Ammon's horn (tissue), 1 donor: ENCODE data around the gene LRP10.
"Not testable (repeated sequence)": the region's sequence is repeated elsewhere in the genome, so short reads cannot be mapped to it uniquely, and the experiment has no call there.

Experiments used
- DNase-seq: peaks from one replicate; pipeline ENCODE4 v3.0.0-alpha.2; 2016; ENCODE audit warnings: low spot score

LRP10 gene

DNA sequence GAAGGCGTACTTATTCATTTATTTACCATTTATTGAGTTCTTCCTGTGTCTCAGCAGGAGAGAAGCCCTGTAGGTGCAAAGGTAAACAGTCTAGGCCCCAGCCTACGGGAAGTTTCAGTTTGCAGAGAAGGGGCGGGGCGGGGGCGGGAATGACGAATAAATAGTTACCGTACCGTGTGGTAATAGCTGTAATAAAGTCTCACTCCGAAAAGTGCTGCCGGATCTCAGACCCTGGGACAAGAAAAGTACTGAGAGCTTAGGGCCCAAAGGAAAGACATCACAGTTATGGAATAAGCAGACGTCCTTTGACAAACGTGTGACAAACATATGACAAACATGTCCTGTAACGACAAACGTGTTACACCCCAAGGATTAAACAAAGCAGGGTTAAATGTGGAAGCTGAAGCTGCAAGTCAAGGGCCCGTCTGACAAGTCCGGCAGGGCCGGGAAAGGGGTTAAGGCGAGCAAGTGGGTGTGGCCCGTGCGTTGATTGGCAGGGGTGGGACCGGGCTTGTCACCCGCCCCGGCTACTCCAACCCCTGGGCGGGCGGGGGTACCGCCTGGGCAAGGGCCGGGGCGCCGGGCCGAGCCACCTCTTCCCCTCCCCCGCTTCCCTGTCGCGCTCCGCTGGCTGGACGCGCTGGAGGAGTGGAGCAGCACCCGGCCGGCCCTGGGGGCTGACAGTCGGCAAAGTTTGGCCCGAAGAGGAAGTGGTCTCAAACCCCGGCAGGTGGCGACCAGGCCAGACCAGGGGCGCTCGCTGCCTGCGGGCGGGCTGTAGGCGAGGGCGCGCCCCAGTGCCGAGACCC lies at the start of gene LRP10:
Gene LRP10 (plus strand): TSS at position 517 of the 809 bp plus-strand sequence. CDS start 564 bp downstream, outside the sequence.
- peak; percentile 95 for DNase-seq

DNA sequence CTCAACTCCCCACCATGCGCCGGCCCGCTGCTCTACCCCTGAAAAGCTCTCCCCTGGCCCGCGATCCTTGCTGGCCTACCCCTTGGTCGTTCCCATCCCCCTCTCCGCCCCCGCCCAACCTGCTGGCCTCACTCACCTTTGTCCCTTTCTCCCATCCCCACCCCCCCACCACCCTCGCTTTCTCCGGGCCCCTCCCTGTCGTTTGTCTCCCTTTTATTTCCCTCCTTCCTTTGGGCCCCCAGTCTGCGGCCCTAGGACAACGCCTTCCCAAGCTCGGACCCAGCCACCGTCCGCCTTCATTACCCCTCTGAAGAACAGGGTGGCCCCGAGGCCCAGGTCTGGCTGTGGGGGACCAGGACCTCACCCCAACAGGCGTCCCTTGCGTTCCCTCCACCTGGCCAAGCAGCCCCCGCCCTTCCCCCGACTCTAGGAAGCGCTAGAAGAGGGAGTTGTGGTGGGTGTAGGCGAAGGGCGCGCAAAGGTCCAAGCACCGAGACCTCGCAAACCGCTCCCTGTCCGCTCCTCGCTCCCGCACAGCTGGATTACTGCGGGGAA lies 49.4 kb upstream of the LRP10 start:
- no peak for DNase-seq

GRCh38 chr14:22822571-22823098 lies 48.9 kb upstream of the LRP10 start:
- DNase-seq: peak; percentile 79

DNA sequence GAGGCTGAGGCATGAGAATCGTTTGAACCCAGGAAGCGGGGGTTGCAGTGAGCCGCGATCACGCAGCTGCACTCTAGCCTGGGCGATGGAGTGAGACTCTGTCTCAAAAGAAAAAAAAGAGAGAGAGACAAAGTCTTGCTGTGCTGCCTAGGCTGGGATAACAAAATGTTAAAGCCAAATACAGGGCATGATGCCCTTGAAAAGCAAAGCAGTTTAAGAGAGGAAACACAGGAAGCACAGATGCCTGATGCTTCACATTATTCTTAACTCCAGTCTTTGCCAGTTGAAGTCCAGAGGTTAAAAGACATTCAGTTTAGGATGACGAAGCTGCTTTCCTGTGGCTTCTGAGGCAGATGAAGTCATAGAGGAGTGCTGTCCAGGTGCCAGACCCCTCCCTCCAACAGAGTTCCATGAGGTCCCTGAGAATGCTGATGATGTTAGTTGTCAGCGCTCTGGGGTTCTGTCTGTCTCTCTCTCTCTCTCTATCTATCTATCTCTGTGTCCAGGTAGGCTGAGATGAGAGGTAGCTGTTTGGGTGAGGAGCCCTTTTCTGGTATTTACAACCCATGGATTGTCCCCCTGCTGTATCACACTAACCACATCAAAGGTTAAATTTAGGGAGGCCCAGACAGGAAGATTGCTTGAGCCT lies 46.7 kb upstream of the LRP10 start:
- DNase-seq: no peak

GRCh38 chr14:22829076-22829660 lies 42.4 kb upstream of the LRP10 start:
- not testable (repeated sequence) for DNase-seq

DNA sequence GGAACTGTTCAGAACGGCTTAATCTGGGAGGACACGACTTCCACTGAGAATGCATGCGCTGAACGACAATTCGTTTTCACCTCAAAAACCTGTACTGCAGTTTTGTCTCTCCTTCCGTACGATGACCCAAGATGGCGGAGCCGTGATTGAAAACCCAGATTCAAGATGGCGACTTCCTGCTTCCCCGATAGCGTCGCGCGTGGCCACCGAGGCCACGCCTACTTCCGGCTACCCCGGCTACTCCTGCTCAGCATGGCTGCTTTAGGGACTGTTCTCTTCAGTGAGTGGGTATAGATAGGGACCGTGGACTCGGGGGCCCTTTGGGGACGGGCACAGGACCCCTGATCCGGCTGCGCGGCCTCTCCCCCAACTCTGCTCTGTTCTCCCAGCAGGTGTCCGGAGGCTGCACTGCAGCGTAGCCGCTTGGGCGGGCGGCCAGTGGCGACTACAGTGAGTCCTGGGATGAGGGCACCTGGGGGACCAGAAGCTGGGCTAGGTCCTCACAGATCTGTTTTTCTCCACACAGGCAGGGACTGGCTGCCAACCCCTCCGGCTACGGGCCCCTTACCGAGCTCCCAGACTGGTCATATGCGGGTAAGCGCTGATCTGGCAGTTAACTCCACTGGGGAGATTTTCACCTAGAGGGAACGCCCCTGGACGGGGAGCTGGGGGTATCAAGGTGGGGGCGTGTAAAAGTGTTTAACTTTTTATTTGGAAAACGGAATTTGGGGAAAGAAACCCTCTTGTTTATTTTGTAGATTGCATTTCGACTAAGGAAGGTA lies 41.7 kb upstream of the LRP10 start, which contains the start of gene MRPL52:
Gene MRPL52 (plus strand): TSS at position 227 of the 782 bp plus-strand sequence. CDS start 26 bp downstream, at position 253.
- peak; percentile 93 for DNase-seq

DNA sequence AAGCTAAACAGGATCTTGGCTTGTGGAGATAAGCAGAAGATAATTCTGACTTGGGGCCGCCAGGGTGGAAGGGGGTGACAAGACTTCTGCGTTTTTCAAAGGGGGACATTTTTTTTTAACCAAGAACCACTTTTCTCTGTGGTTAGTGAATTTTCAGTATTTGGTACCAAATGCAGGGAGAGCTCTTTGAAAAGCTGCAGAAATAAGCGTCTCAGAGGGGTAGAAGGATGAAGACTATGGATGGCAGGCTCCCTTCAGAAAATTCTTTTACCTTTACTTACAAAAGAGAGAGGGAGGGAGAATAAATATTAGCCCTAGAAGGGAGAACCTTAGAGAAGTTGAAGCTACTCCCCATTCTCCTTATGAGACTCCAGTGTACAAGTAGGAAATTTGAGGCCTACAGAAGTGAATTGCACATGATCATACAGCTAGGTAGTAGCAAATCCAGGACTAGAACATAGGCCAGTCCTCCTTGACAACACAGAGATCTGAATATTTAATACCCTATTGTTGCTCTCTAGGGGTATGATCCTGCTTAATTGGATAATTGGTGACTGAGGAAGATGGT lies 41.0 kb upstream of the LRP10 start:
- DNase-seq: no peak

DNA sequence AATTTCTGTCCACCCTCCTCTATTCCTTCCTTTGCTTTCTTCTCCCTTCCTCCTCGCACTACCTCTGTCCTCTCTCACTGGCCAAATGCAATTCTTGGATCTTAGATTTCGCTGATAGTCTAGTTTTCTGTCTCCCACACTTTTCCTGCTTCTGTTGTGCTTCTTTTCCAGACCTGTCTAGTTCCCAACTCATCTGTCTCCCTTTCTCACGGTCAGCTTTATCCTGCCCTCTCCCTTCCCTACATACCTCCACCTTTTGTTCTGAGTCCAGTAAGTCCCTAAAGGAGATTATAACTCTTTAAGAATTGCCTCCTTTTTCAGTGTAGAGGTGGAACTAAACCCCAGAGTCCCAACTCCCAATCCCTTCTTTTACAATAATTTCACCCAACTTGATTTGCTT lies 36.0 kb upstream of the LRP10 start:
- no peak for DNase-seq

DNA sequence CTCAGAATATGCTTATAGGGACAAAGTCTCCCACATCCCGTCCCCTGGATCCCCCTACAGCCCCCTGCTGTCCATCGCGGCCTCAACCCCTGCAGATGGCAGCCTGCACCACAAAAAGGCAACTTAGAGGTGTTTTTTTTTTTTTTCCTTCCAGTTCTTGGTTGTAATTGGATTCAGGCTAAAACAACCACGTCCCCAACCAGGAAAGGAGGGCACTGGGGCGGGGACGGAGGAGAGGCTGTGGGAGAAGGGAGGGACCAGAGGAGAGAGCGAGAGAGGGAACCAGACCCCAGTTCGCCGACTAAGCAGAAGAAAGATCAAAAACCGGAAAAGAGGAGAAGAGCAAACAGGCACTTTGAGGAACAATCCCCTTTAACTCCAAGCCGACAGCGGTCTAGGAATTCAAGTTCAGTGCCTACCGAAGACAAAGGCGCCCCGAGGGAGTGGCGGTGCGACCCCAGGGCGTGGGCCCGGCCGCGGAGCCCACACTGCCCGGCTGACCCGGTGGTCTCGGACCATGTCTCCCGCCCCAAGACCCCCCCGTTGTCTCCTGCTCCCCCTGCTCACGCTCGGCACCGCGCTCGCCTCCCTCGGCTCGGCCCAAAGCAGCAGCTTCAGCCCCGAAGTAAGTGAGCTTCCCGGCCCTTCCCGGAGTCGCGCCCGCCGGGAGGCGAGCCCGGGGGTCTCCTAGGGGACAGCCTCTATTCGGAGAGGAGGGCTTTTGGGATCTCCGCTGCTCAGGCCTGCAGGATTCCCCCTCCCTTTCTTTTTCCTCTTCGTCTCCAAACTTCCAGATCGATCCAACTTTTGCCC lies 35.0 kb upstream of the LRP10 start, which contains the start of gene MMP14:
Gene MMP14 (plus strand): TSS at position 285 of the 813 bp plus-strand sequence. CDS start 233 bp downstream, at position 518.
- DNase-seq: peak; percentile 59

- peak; percentile 39 for DNase-seq
Measured at GRCh38 chr14:22837114-22837749, 34.3 kb upstream of the LRP10 start.

DNA sequence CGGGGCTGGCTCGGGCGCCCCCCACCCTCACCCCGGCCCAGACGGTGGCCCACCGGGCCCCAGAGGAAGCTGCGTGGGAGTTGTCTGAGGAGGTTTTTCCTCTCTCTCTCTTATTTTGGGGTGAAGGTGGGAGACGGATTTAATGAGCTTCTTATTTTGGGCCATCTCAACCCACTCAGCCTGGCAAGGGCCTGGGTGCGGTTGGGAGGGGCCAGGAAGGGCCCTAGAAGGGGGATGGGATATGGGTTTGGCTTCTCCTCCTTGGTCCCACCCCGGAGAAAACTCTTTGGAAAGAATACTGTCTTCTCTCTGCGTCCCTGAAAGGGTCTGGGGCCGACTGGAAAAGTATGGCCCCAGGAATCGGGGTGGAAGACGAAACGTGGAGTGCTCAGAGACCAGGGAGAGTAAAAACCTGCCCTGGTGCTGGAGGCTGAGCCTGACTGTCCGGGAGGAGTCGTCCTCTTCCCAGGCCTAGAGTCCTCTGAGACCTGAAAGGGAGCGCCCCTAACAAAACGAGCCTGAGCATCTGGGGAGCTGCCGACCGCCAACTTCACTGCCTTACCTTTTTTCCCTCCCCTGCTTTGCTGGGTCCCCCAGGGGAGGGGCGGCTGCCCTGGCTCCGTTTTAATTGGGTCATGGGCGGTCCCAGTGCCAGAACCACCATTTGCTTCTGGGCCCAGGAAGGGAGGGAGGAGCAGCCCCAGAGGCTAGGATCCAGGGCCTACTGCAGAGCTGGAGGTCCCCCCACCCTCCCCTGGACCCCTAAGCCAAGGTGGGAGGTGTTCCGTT lies 33.6 kb upstream of the LRP10 start:
- no peak for DNase-seq

DNA sequence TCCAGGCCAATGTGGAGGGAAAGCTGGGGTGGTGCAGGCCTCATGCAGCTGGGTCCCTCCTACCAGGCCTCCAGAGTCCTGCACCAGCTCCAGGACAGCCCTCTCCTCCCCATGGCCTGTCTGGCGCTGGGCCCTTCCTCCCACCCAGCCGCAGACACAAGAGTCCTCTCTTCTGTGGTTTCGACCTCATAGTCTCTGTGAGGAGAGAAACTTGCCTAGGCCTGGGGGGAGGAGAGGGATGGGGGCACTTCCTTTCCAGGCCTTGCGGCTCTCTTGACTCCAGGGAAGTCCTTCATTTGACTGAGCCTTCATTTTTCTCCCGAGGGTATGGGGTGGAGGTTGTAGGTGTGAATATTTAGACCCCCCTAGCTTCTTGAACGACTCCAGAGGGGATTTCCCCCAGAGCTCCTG lies 32.9 kb upstream of the LRP10 start:
- DNase-seq: peak; percentile 46

- no peak for DNase-seq
Measured at GRCh38 chr14:22839159-22839779, 32.3 kb upstream of the LRP10 start.

DNA sequence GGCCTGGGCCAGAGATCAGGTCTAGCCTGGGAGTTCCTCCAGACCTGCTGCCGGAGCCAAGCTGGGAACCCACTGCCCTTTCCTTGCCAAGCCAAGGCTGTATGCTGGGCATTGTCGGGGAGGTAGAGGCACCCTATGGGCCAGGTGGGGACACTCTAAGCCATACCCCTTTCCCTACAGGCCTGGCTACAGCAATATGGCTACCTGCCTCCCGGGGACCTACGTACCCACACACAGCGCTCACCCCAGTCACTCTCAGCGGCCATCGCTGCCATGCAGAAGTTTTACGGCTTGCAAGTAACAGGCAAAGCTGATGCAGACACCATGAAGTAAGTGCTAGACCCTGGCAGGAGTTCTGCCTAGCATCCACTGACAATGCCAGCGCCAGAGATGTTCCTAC lies 30.2 kb upstream of the LRP10 start:
- DNase-seq: no peak

DNA sequence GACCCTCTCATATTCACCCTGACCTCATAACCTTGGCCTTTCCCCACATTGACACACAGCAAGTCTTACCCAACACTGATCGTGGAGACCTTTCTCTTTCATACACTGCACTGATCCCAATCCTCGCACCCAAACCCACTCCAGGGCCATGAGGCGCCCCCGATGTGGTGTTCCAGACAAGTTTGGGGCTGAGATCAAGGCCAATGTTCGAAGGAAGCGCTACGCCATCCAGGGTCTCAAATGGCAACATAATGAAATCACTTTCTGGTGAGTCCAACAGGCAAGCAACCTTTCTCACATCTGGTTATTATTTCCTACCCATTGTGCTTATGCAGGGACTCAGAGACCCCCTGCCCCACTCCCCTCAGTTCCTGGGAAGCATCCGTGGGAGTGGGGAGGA lies 29.8 kb upstream of the LRP10 start:
- DNase-seq: no peak

GRCh38 chr14:22842211-22843122 lies 29.1 kb upstream of the LRP10 start:
- DNase-seq: no peak
